Measurements from ENCODE around the gene GLRX. TPM values are rescaled to one million over a fixed set of nuclear protein-coding genes. Genes with fewer than 3 reads are reported as not detected.
A peak's percentile ranks its signal among the peaks of the same experiment; 100 is the strongest.
"Not testable (repeated sequence)": the region's sequence is repeated elsewhere in the genome, so short reads cannot be mapped to it uniquely, and the experiment has no call there.

The GLRX gene
- polyA plus RNA-seq, 1 of the 3 experiments (the other 2 are of a cell fraction) = 40.0 TPM

- WGBS (ENCODE audit: low lambda C conversion rate) = 72% methylated on average over 6 of the region's 6 CpGs
- Histone ChIP-seq H3K9me3 (no peaks in the 10 kb centered on the region), H3F3A (replicated peaks; ENCODE audit: insufficient read depth) (no peaks in the 10 kb centered on the region), H3K9me2 (no peaks in the 10 kb centered on the region), H3K79me2 (ENCODE audit: insufficient read depth) (no peaks in the 10 kb centered on the region), H3K4me2 (no peak overlapping the region), H3K4me3 (ENCODE audit: low read depth in 2 of 2, low read length in 1 of 2) (no peak overlapping the region), H3K9ac (no peak overlapping the region), H3K27ac (ENCODE audit: low read depth in 2 of 2, low read length in 1 of 2) (no peak overlapping the region), H4K20me1 (ENCODE audit: insufficient read depth) (no peaks in the 10 kb centered on the region), H3K36me3 (replicated peaks in 1 of 2; ENCODE audit: control insufficient read depth in 1 of 2, insufficient read depth in 2 of 2, low read length in 1 of 2) (peaks cover 2 to 5% of the 10 kb centered on the region in 2 experiments), H3K27me3 (ENCODE audit: insufficient read depth) (no peaks in the 10 kb centered on the region), H2AFZ (ENCODE audit: low read depth) (no peak overlapping the region), H3K4me1 (ENCODE audit: control insufficient read depth in 1 of 2, insufficient read depth in 2 of 2, low read depth in 1 of 2, low read length in 1 of 2) (peaks cover 8 to 18% of the 10 kb centered on the region in 2 experiments; a peak in 3 of 4 replicates)
- peak; percentile 35 for DNase-seq
- ChIA-PET CTCF (interaction anchor here (0.9 to 1.7 kb wide), 5 partner anchors 11 to 148 kb away, joined by 3 to 5 read pairs (median 4); partner anchors contain the start of gene GLRX), POLR2A (no interaction called here)
- TF ChIP-seq RAD21 (IDR thresholded peaks at IDR 0.05; ENCODE audit: low read length) = peak; percentile 12; the same call in 1 of the 2 replicates
- peak in 1 of 2 experiments; percentile 26; a peak in 1 of 4 replicates for TF ChIP-seq EP300 (IDR thresholded peaks at IDR 0.05; ENCODE audit: borderline replicate concordance in 1 of 2, low read depth in 1 of 2, low read length in 1 of 2)
- no peak for TF ChIP-seq POLR2AphosphoS5 (IDR thresholded peaks at IDR 0.05; ENCODE audit: low read depth, low read length)
- 0 out of 2 replicates have a peak, but pooled peaks have one; percentile 9 for TF ChIP-seq RCOR1 (IDR thresholded peaks at IDR 0.05; ENCODE audit: low read length)
- peak; percentile 66 for TF ChIP-seq GATA2 (CRISPR knock-in tag; IDR thresholded peaks at IDR 0.05)
- TF ChIP-seq EZH2phosphoT487 (IDR thresholded peaks at IDR 0.05; ENCODE audit: borderline replicate concordance, low read depth) = no peak
These were observed 10.5 kb downstream of the GLRX start for GRCh38 chr5:95812074-95812471.

- 83% methylated on average over 13 of the region's 13 CpGs for WGBS (ENCODE audit: low lambda C conversion rate)
These were observed 11.0 kb downstream of the GLRX start for GRCh38 chr5:95811461-95812073.

GRCh38 chr5:95811126-95811423, 11.5 kb downstream of the GLRX start:
- H3K9me2 ChIP-seq; H3K36me3 ChIP-seq (replicated peaks in 1 of 2; ENCODE audit: control insufficient read depth in 1 of 2, insufficient read depth in 2 of 2, low read length in 1 of 2); POLR2A ChIA-PET; DNase-seq; H4K20me1 ChIP-seq (ENCODE audit: insufficient read depth); H3F3A ChIP-seq (replicated peaks; ENCODE audit: insufficient read depth); H3K4me2 ChIP-seq; H3K27ac ChIP-seq (ENCODE audit: low read depth in 2 of 2, low read length in 1 of 2); H3K27me3 ChIP-seq (ENCODE audit: insufficient read depth); H2AFZ ChIP-seq (ENCODE audit: low read depth); H3K79me2 ChIP-seq (ENCODE audit: insufficient read depth); H3K9me3 ChIP-seq; H3K4me3 ChIP-seq (ENCODE audit: low read depth in 2 of 2, low read length in 1 of 2); H3K9ac ChIP-seq: not testable (repeated sequence)
- H3K4me1 ChIP-seq (ENCODE audit: control insufficient read depth in 1 of 2, insufficient read depth in 2 of 2, low read depth in 1 of 2, low read length in 1 of 2) = peaks cover 8 to 18% of the 10 kb centered on the region in 2 experiments; a peak in 3 of 4 replicates
- 68% methylated on average over 5 of the region's 6 CpGs for WGBS (ENCODE audit: low lambda C conversion rate)
- CTCF ChIA-PET = interaction anchor here (1.0 kb wide), 1 partner anchor 27 kb away, joined by 3 read pairs; no protein-coding TSS in a partner anchor

More at GRCh38 chr5:95811461-95812073, 11.0 kb downstream of the GLRX start:
- H4K20me1 ChIP-seq (ENCODE audit: insufficient read depth); DNase-seq; H3F3A ChIP-seq (replicated peaks; ENCODE audit: insufficient read depth); H3K9ac ChIP-seq; H3K9me3 ChIP-seq; POLR2A ChIA-PET; H3K36me3 ChIP-seq (replicated peaks in 1 of 2; ENCODE audit: control insufficient read depth in 1 of 2, insufficient read depth in 2 of 2, low read length in 1 of 2); H3K4me2 ChIP-seq; H3K27me3 ChIP-seq (ENCODE audit: insufficient read depth); H3K4me3 ChIP-seq (ENCODE audit: low read depth in 2 of 2, low read length in 1 of 2); H2AFZ ChIP-seq (ENCODE audit: low read depth); H3K79me2 ChIP-seq (ENCODE audit: insufficient read depth); H3K9me2 ChIP-seq; H3K27ac ChIP-seq (ENCODE audit: low read depth in 2 of 2, low read length in 1 of 2): not testable (repeated sequence)
- CTCF ChIA-PET = interaction anchor here (1.1 to 1.4 kb wide), 2 partner anchors 26 to 30 kb away, joined by 3 to 5 read pairs; no protein-coding TSS in a partner anchor
- peaks cover 8 to 18% of the 10 kb centered on the region in 2 experiments; a peak in 3 of 4 replicates for H3K4me1 ChIP-seq (ENCODE audit: control insufficient read depth in 1 of 2, insufficient read depth in 2 of 2, low read depth in 1 of 2, low read length in 1 of 2)

Data from SK-N-SH (cell line).